DOHH2 (cell line): ENCODE measurements around the gene MFAP3.

Source experiments
- H3F3A ChIP-seq: fragments of 200-600 bp; sonication (generic), shearing (Covaris generic); 2 replicates; pipeline ENCODE4 v1.6.0; 2016; ENCODE audit warnings: antibody characterized with exemption, mild to moderate bottlenecking; ENCODE audit not compliant: control insufficient read depth, insufficient read depth
- H3K27ac ChIP-seq: fragments of 200-600 bp; sonication (generic); 2 replicates; pipeline ENCODE4 v1.5.1; 2014; ENCODE audit warnings: low read depth, mild to moderate bottlenecking, low read length, moderate library complexity
- H3K27me3 ChIP-seq: fragments of 200-600 bp; sonication (generic); 2 replicates; pipeline ENCODE4 v1.6.1; 2014; ENCODE audit warnings: mild to moderate bottlenecking, low read length, mixed read lengths; ENCODE audit not compliant: control insufficient read depth
- H3K36me3 ChIP-seq: fragments of 200-600 bp; sonication (generic); 2 replicates; pipeline ENCODE4 v1.6.1; 2014; ENCODE audit warnings: mild to moderate bottlenecking, low read length, moderate library complexity, mixed read lengths; ENCODE audit not compliant: control insufficient read depth
- H3K4me1 ChIP-seq: fragments of 200-600 bp; sonication (generic); 2 replicates; pipeline ENCODE4 v1.6.1; 2014; ENCODE audit warnings: mild to moderate bottlenecking, low read length, mixed read lengths; ENCODE audit not compliant: control insufficient read depth
- H3K4me2 ChIP-seq: fragments of 200-600 bp; sonication (generic); 2 replicates; pipeline ENCODE4 v1.6.0; 2014; ENCODE audit warnings: mild to moderate bottlenecking, low read length, moderate library complexity
- H3K4me3 ChIP-seq: fragments of 200-600 bp; sonication (generic); 2 replicates; pipeline ENCODE4 v1.5.1; 2014; ENCODE audit warnings: mild to moderate bottlenecking, low read length, mixed read lengths
- H3K79me2 ChIP-seq: fragments of 200-600 bp; sonication (generic); 2 replicates; pipeline ENCODE4 v1.6.1; 2014; ENCODE audit warnings: mild to moderate bottlenecking, low read length, mixed read lengths; ENCODE audit not compliant: control insufficient read depth
- H3K9me2 ChIP-seq: fragments of 200-600 bp; sonication (generic); replicated peaks from 2 replicates; pipeline ENCODE4 v1.6.1; 2014; ENCODE audit warnings: mild to moderate bottlenecking, low read length, mixed read lengths; ENCODE audit not compliant: control insufficient read depth
- H3K9me3 ChIP-seq: fragments of 200-600 bp; sonication (generic); 2 replicates; pipeline ENCODE4 v1.6.1; 2014; ENCODE audit warnings: antibody characterized with exemption, low read length, mixed read lengths; ENCODE audit not compliant: control insufficient read depth, insufficient read depth
- H4K20me1 ChIP-seq: fragments of 200-600 bp; sonication (generic); 2 replicates; pipeline ENCODE4 v1.6.0; 2014; ENCODE audit warnings: low read depth, mild to moderate bottlenecking, antibody characterized with exemption, low read length, moderate library complexity; ENCODE audit not compliant: control insufficient read depth, insufficient read depth
- CTCF ChIP-seq: fragments of 200-600 bp; sonication (generic); IDR thresholded peaks from one replicate; pipeline ENCODE4 v1.5.1; 2014; ENCODE audit warnings: antibody characterized with exemption, mild to moderate bottlenecking, low read depth, low read length; ENCODE audit not compliant: poor library complexity, severe bottlenecking
- EZH2phosphoT487 ChIP-seq: fragments of 200-600 bp; sonication (generic); IDR thresholded peaks from 2 replicates; pipeline ENCODE4 v1.6.1; 2017; ENCODE audit warnings: borderline replicate concordance, mild to moderate bottlenecking, antibody characterized with exemption, low read length, moderate library complexity, mixed read lengths

Gene MFAP3

GRCh38 chr5:154038707-154039457 is at the start of gene MFAP3, which contains the start of gene FAM114A2:
TSS of gene MFAP3 (plus strand) at chr5:154038967. CDS start at chr5:154049723, 10,756 bp downstream.
TSS of gene FAM114A2 (minus strand) at chr5:154038910. CDS start at chr5:154034953, 3,957 bp downstream.
- H3K4me2 ChIP-seq, result peak within 1 kb of the TSS; percentile 71
- H3K36me3 ChIP-seq, result peaks cover 8% of the 10 kb centered on the region
- peaks cover 5% of the 10 kb centered on the region; the same call in 1 of the 2 replicates for H3F3A ChIP-seq
- H3K9me3 ChIP-seq, result no peaks in the 10 kb centered on the region
- peak within 1 kb of the TSS; percentile 73 for H3K27ac ChIP-seq
- H3K79me2 ChIP-seq, result peaks cover 56% of the 10 kb centered on the region
- no peaks in the 10 kb centered on the region for H4K20me1 ChIP-seq
- H3K4me3 ChIP-seq, result peak within 1 kb of the TSS; percentile 95
- no peaks in the 10 kb centered on the region for H3K9me2 ChIP-seq
- peaks cover 35% of the 10 kb centered on the region for H3K4me1 ChIP-seq
- no peak for TF ChIP-seq EZH2phosphoT487
- H3K27me3 ChIP-seq, result no peaks in the 10 kb centered on the region

GRCh38 chr5:153991168-153991567 is 47.6 kb upstream of the MFAP3 start:
- 0 out of 2 replicates have a peak, but pooled peaks cover 4% of the 10 kb centered on the region for H3K36me3 ChIP-seq
- no peaks in the 10 kb centered on the region for H3K79me2 ChIP-seq
- H3K27me3 ChIP-seq, result no peaks in the 10 kb centered on the region
- H3K9me3 ChIP-seq, result no peaks in the 10 kb centered on the region
- no peaks in the 10 kb centered on the region for H3F3A ChIP-seq
- no peak for TF ChIP-seq CTCF
- no peak for TF ChIP-seq EZH2phosphoT487
- no peaks in the 10 kb centered on the region for H4K20me1 ChIP-seq
- H3K4me2 ChIP-seq, result no peak overlapping the region
- no peaks in the 10 kb centered on the region for H3K4me1 ChIP-seq
- H3K27ac ChIP-seq, result no peak overlapping the region
- H3K9me2 ChIP-seq, result no peaks in the 10 kb centered on the region
- no peak overlapping the region for H3K4me3 ChIP-seq

GRCh38 chr5:153998010-153998409 is 40.8 kb upstream of the MFAP3 start:
- no peaks in the 10 kb centered on the region for H3K79me2 ChIP-seq
- H3K9me3 ChIP-seq, result no peaks in the 10 kb centered on the region
- TF ChIP-seq CTCF (no peak), EZH2phosphoT487 (no peak)
- no peaks in the 10 kb centered on the region for H3K9me2 ChIP-seq
- H3K27ac ChIP-seq, result no peak overlapping the region
- no peak overlapping the region for H3K4me2 ChIP-seq
- no peaks in the 10 kb centered on the region for H3F3A ChIP-seq
- H3K27me3 ChIP-seq, result no peaks in the 10 kb centered on the region
- H3K36me3 ChIP-seq, result peaks cover 9% of the 10 kb centered on the region; the same call in 1 of the 2 replicates
- no peak overlapping the region for H3K4me3 ChIP-seq
- no peaks in the 10 kb centered on the region for H4K20me1 ChIP-seq
- no peaks in the 10 kb centered on the region for H3K4me1 ChIP-seq

- no peaks in the 10 kb centered on the region for H3K79me2 ChIP-seq
- no peaks in the 10 kb centered on the region for H3F3A ChIP-seq
- no peaks in the 10 kb centered on the region for H3K9me2 ChIP-seq
Measured at GRCh38 chr5:153998768-153999167, 40.0 kb upstream of the MFAP3 start.

More at GRCh38 chr5:153998768-153999167, 40.0 kb upstream of the MFAP3 start:
- H3K27me3 ChIP-seq, result no peaks in the 10 kb centered on the region
- H3K4me2 ChIP-seq, result no peak overlapping the region
- no peak overlapping the region for H3K27ac ChIP-seq
- no peak for TF ChIP-seq CTCF
- TF ChIP-seq EZH2phosphoT487, result no peak
- no peaks in the 10 kb centered on the region for H4K20me1 ChIP-seq
- peaks cover 9% of the 10 kb centered on the region; the same call in 1 of the 2 replicates for H3K36me3 ChIP-seq
- H3K4me1 ChIP-seq, result no peaks in the 10 kb centered on the region
- H3K9me3 ChIP-seq, result no peaks in the 10 kb centered on the region
- H3K4me3 ChIP-seq, result no peak overlapping the region
